Fibroblast of lung (primary cell): ENCODE data around the gene COL15A1.

Experiments
- CTCF ChIP-seq, 2 donors: IDR thresholded peaks in 1 of 2; conservative IDR thresholded peaks in 1 of 2; 1 replicate in 1 of 2; 2 replicates in 1 of 2; pipeline ENCODE4 v1.5.1; 2011 to 2012; ENCODE audit warnings: low read length in 2 of 2, control low read depth in 1 of 2, inconsistent platforms in 1 of 2, low read depth in 1 of 2, mild to moderate bottlenecking in 1 of 2
- EZH2 ChIP-seq: IDR thresholded peaks from 2 replicates; pipeline ENCODE4 v1.5.1; 2012; ENCODE audit warnings: low read length, control low read depth, mild to moderate bottlenecking; ENCODE audit errors: missing control alignments

GRCh38 chr9:99069546-99069945, 125.8 kb downstream of the COL15A1 start:
- TF ChIP-seq CTCF (conservative IDR thresholded peaks at IDR 0.05 in 1 of 2, IDR thresholded peaks at IDR 0.05 in 1 of 2; ENCODE audit: low read depth in 1 of 2, low read length in 2 of 2), result no peak
- no peak for TF ChIP-seq EZH2
